Tongue (tissue), 2 donors: ENCODE data around the gene RTN4. TPM values are rescaled to one million over a fixed set of nuclear protein-coding genes. Genes with fewer than 3 reads are reported as not detected.
"Not testable (repeated sequence)": the region's sequence is repeated elsewhere in the genome, so short reads cannot be mapped to it uniquely, and the experiment has no call there.

Experiments used
- DNase-seq: peaks from one replicate; pipeline ENCODE4 v3.0.0-alpha.2; 2015
- total RNA-seq: library from RNA; depleted of rRNA; stranded (reverse); fragments of >200 nt; gene quantifications from one replicate; pipeline ENCODE4 v1.2.3, GENCODE V29; 2014

RTN4 gene
- total RNA-seq, 1 donor from 2014 or later = 539 TPM

- no peak for DNase-seq
Observed at GRCh38 chr2:55063713-55064323, 13.6 kb upstream of the RTN4 start.

DNA sequence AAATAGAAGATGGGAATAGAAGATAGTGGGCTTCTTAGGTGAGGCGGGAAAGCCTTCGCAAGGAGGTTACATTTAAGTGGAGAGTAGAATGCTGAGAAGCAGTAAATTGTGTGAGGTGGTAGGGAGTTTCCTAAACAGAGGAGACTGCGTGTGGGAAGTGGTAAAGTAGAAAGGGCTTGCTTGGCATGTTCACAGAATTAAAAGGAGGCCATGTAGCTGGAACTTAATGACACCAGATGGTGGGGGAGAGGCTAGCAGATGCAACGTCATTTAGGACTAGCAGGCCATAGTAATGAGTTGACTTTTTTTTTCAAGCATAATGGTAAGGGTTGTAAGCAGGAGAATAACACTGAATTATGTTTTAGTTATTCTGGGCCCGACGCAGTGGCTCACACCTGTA lies 13.0 kb upstream of the RTN4 start:
- no peak for DNase-seq

- no peak for DNase-seq
Observed at GRCh38 chr2:55062754-55063153, 12.5 kb upstream of the RTN4 start.

- no peak for DNase-seq
Observed at GRCh38 chr2:55061523-55062344, 11.5 kb upstream of the RTN4 start.

GRCh38 chr2:55059793-55060192 lies 9.5 kb upstream of the RTN4 start:
- no peak for DNase-seq

DNA sequence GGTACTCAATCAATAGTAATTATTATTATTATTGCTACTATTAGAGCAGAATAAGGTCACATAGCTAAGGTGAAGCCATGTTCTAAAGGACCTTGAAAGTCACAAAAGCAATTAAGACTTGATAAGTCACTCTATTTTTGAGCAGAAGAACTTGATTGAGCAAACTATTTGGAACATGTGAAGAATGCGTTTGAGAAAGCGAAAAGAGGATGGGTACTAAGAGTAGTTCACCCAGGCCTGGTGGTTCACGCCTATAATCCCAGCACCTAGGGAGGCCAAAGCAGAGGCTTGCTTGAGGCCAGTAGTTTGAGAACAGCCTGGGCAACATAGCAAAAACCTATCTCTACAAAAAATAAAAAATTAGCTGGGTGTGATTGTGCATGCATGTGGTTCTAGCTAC lies 7.2 kb upstream of the RTN4 start:
- DNase-seq = no peak

GRCh38 chr2:55056024-55056521 lies 5.8 kb upstream of the RTN4 start:
- DNase-seq = no peak

GRCh38 chr2:55054106-55054875 lies 4.0 kb upstream of the RTN4 start:
- DNase-seq = no peak

- DNase-seq = not testable (repeated sequence)
Observed at GRCh38 chr2:55053225-55053624, 3.0 kb upstream of the RTN4 start.

DNA sequence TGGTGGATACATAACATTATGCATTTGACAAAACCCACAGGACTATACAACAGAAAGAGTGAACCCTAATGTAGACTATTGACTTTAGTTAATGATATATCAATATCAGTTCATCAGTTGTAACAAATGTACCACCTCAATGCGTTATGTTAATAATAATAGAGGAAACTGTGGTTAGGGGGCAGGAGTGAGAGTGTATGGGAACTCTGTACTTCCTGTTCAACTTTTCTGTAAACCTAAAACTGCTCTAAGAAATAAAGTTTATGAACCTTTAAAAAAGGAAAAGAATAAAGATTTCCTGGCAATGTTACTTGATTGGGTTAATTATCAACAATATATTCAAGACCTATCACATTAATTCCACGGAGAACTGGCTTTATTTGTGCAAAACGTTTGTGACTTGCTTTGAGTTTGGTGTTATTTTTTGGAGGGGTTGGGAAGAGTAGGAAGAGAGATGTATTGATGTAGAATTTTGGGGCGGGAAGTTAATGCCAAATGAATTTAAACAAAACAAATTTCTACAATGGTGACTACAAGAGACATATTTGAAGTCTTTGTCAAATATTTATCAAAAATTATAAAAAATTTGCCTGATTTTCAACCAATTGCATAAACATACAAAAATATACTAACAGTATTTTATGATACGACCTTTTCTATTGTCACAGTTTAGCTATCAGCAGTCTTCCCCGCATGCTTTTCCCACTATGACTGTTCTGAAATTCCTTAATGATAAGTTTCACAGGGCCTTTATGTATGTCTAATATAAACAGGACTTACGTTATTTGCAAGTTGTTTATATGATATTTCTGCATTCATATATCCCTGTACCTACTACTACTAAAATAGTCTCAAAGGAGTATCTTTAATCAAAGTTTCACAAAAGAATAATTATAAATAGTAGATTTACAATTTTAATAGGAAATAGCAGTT lies 2.1 kb upstream of the RTN4 start:
- no peak for DNase-seq

GRCh38 chr2:55051026-55051866 lies 995 bp upstream of the RTN4 start:
- peak; percentile 90 for DNase-seq

- no peak for DNase-seq
Observed at GRCh38 chr2:55049821-55050099, 491 bp downstream of the RTN4 start.

DNA sequence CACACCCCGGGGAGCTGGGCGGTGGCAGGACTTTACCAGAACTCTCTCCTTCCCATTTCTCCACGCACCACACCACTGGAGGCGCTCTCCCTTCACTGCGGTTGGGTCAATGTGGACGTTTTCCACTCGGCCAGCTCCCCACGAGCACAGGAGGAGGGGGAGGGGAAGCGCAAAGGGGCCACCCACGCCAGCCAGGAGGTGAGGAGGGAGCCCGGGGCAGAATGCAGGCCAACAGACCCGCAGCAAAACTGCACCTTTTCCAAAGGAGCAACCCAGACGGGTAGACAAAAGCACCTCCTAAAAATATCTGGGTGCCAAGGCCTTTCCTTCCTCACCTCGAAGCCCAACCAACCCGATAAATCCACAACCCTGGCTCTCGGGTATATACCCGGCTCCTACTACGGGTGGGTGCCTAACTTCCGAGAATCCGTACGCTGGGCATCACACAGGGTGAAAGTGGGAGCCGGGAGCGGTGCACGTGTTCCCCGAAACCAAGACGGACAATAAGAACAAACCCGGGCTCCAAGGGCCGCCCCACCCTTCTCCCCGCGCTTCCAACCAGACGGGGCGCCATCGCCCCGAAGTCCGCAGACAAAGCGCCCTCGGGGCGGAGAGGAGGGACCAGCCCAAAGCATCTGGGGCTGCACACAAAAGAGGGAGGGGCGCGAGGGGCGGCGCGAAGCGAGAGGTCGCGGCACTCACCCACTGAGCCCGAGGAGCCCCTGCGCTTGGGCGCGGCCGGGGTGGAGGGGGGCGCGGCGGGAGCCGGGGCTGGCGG lies 1.0 kb downstream of the RTN4 start:
- peak; percentile 95 for DNase-seq

- DNase-seq = peak; percentile 78
Observed at GRCh38 chr2:55048508-55049042, 1.7 kb downstream of the RTN4 start.

DNA sequence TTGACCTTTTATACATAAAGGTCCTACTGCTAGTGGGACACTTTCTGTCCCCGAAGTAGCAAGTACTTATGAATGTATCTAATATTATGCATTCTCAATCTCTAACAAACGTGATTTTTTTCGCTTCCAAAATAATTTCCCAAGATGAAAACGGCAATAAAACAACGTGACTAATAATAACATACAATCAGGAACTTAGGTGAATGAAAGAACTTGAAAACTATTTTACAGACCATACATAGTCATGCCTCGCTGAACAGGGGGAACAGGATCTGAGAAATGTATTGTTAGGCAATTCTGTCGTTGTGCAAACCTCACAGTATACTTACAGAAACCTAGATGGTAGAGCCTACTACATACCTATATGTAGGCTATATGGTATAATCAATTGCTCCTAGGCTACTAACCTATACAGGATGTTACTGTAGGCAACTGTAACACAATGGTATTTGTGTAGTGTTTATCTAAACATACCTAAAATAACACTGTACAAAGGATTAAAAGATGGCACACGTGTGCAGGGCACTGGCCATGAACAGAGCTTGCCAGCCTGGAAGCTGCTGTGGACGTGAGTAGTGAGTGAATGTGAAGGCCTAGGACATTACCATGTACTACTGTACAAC lies 2.5 kb downstream of the RTN4 start:
- DNase-seq = peak; percentile 68

DNA sequence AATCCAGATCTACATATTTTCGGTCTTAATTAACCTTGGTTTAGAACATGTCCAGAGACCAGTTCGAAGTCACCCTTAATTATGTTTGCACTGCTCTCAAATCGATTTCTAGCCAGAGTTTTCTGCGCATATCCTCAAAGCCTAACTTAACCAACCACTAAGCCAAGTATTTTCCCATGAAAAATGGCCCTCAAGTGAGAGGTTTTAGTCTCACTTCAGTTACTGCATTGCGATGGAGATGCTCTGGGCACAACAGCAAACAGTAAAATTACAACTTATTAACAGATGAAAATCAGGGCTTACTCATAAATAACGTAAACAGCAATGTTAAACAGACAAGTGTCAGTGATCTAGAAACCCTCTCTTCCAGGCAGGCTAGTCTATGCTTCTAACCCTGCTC lies 4.5 kb downstream of the RTN4 start:
- peak; percentile 26 for DNase-seq

- no peak for DNase-seq
Observed at GRCh38 chr2:55043841-55044240, 6.4 kb downstream of the RTN4 start.

- no peak for DNase-seq
Observed at GRCh38 chr2:55038428-55038827, 11.8 kb downstream of the RTN4 start.

DNA sequence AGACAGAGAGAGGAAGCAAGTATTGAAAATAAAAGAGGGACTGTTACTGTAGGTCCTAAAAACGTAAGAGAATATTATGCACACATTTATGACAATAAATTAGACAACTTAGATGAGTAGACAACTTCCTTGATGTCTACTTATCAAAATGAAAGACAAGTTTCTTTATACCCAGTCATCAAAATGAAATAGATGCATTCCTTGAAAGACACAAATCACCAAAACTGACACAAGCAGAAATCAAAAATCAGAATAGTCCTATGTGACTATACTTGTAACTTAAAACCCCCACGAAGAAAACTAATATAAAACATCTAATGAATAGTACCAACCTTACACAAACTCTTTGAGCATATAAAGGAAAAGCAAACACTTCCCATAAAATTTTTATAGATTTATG lies 14.5 kb downstream of the RTN4 start:
- DNase-seq = no peak

- no peak for DNase-seq
Observed at GRCh38 chr2:55033921-55034320, 16.3 kb downstream of the RTN4 start.
